GM06990 (cell line): ENCODE data around the gene ADAP1.
"Not testable (repeated sequence)": the region's sequence is repeated elsewhere in the genome, so short reads cannot be mapped to it uniquely, and the experiment has no call there.

Experiments used
- DNase-seq: peaks from one replicate; pipeline ENCODE4 v3.0.0-alpha.2; 2011; ENCODE audit not compliant: insufficient read length; ENCODE audit errors: extremely low read depth
- H3K27me3 ChIP-seq: replicated peaks from 2 replicates; pipeline ENCODE4 v1.6.0; 2011; ENCODE audit warnings: low read length; ENCODE audit not compliant: control insufficient read depth, insufficient read depth
- H3K36me3 ChIP-seq: 2 replicates; pipeline ENCODE4 v1.5.1; 2011; ENCODE audit warnings: low read length; ENCODE audit not compliant: control insufficient read depth, insufficient read depth
- H3K4me3 ChIP-seq: replicated peaks from 2 replicates; pipeline ENCODE4 v1.5.1; 2011; ENCODE audit warnings: low read depth, mild to moderate bottlenecking, control low read depth, low read length
- TF ChIP-seq, protein P1 (sequence below): IDR thresholded peaks from 2 replicates; pipeline ENCODE4 v1.5.1; 2011; ENCODE audit warnings: low read length, control low read depth, mild to moderate bottlenecking, inconsistent platforms; ENCODE audit not compliant: insufficient read depth, poor library complexity, severe bottlenecking

ADAP1 gene

DNA sequence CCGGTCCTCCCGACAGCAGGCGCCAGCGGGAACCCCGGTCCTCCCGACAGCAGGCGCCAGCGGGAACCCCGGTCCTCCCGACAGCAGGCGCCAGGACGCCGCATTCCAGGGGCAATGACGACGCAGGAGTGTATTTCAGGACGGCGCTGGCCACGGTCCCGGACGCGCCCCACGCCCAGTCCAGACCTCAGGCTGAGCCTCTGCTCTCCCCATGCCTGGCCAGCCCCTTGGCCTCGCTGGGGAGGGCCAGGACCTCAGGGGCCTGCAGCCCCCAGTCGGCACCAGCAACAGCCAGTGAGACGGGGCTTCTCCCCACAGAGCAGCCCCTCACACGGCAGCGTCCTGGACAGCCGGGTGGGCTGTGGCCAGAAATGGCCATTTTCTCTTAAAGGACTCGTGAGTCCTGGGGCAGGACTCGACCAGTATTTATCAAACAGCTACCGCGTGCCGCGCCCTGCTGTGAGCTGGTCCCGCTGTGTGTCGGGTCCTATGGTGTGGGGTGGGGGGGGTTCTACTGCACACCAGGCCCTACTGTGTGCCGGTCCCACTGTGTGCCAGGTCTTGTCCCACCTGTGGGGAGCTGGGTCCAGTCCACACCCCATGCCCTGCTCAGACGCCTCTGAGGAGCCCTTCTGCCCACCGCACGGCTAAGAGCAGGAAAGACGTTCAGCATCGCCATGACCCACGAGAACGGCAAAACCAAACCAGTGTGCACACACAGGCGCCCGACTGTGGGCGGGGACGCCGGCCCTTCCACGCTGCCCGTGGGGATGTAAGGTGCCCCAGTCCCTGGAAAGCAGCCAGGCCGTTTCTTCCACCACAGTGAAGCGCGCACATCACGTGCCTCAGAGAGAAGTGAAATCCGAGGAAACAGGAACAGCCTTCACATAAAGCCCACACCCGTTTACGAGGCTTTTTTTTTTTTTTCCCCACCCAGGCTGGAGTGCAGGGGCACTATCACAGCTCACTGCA lies 44.8 kb downstream of the ADAP1 start:
- no peaks in the 10 kb centered on the region for H3K27me3 ChIP-seq
- peak overlapping the region; percentile 34 for H3K4me3 ChIP-seq
- TF ChIP-seq, protein P1, sequence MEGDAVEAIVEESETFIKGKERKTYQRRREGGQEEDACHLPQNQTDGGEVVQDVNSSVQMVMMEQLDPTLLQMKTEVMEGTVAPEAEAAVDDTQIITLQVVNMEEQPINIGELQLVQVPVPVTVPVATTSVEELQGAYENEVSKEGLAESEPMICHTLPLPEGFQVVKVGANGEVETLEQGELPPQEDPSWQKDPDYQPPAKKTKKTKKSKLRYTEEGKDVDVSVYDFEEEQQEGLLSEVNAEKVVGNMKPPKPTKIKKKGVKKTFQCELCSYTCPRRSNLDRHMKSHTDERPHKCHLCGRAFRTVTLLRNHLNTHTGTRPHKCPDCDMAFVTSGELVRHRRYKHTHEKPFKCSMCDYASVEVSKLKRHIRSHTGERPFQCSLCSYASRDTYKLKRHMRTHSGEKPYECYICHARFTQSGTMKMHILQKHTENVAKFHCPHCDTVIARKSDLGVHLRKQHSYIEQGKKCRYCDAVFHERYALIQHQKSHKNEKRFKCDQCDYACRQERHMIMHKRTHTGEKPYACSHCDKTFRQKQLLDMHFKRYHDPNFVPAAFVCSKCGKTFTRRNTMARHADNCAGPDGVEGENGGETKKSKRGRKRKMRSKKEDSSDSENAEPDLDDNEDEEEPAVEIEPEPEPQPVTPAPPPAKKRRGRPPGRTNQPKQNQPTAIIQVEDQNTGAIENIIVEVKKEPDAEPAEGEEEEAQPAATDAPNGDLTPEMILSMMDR: no peak
- DNase-seq: peak; percentile 58
- peaks cover 1% of the 10 kb centered on the region for H3K36me3 ChIP-seq

DNA sequence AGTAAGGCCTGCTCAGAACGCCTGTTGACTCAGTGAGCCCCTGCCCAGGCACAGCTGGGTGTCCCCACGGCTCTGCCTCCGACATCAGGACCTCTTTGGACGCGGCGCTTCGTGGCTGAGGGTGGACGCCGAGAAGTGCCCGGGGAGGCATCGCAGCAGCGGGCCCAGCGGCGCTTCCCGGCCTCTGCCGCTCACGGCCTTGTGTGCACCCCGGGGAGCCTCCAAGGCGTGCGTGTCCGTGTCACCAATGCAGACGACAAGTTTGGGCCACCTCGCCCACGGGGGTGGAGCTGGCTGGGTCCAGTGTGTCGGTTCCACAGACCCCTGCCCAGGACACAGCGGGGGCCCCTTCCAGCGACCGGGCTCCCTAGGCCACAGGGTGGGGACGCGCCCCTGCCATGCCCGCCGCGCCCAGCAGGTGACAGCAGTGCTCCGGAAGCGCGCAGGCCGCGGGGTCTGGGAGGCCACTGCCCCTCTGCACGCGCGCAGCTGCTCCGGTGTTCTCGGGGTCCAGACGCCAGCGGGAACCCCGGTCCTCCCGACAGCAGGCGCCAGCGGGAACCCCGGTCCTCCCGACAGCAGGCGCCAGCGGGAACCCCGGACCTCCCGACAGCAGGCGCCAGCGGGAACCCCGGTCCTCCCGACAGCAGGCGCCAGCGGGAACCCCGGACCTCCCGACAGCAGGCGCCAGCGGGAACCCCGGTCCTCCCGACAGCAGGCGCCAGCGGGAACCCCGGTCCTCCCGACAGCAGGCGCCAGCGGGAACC lies 45.7 kb downstream of the ADAP1 start:
- DNase-seq: peak; percentile 79
- not testable (repeated sequence) for H3K36me3 ChIP-seq

DNA sequence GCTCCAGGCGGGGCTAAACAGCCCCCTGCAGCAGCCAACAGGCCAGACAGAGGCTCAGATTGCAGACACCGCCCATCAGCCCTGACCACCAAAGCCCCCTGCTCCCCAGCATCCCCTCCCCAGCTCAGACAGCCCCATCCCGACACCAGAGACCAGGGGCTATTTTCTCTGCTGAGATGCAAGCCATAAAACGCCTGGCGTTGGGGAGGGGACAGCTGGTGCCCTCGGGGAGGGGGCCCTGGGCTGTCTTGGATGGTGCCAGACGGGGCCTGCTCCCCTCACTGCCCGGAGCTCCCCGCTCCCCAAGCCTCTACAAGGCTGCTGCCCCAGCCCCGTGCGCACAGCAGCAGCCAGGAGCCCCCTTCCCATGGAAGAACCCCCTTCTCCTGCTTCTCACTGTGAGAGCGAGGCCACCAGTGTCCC lies 46.3 kb downstream of the ADAP1 start:
- Histone ChIP-seq H3K27me3 (no peaks in the 10 kb centered on the region), H3K36me3 (peaks cover 1% of the 10 kb centered on the region), H3K4me3 (no peak overlapping the region)
- DNase-seq: no peak
- TF ChIP-seq, protein P1: no peak

More for the DNA sequence above, 45.7 kb downstream of the ADAP1 start:
- peak overlapping the region; percentile 35; the same call in 1 of the 2 replicates for H3K4me3 ChIP-seq
- TF ChIP-seq, protein P1: peak; percentile 94
- not testable (repeated sequence) for H3K27me3 ChIP-seq

DNA sequence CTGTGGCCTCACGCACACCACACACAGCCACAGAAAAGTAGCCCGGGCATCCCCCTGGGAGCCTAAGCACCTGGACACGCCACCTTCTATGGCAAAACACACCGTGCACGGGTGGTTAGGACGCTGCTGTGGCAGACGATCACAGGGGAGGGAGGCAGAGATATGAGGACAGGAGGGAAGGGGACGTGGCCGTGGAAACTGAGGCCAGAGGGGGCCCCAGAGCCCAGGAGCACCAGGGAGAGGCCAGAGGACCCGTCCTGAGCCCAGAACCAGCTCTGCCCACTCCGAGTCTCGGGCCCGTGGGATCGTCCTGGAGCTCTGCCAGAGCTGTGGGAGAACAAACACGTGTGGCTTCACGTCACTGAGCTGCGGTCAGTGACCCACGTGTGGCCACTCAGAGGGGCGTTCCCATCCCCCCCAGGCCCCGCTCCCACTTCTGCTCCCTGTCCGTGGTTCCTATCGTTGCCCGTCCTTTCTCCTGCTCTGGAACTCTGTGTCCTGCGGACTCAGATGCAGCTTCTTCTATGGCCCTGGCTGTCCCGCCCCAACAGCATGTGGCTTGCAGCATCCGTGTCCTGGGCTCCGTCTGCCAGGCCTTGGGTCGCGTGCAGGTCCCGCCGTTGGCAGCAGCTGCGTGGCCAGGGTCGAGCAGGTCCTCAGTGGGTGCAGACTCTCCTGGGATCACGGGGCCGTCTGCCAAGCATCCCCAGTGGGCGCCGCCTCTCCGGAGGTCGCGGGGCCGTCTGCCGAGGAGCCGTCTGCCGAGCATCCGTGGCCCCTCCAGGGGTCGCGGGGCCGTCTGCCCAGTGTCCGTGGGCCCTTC lies 47.1 kb downstream of the ADAP1 start:
- Histone ChIP-seq H3K36me3 (peaks cover 1% of the 10 kb centered on the region), H3K27me3 (no peaks in the 10 kb centered on the region), H3K4me3 (no peak overlapping the region)
- peak; percentile 52 for DNase-seq
- TF ChIP-seq, protein P1: no peak

DNA sequence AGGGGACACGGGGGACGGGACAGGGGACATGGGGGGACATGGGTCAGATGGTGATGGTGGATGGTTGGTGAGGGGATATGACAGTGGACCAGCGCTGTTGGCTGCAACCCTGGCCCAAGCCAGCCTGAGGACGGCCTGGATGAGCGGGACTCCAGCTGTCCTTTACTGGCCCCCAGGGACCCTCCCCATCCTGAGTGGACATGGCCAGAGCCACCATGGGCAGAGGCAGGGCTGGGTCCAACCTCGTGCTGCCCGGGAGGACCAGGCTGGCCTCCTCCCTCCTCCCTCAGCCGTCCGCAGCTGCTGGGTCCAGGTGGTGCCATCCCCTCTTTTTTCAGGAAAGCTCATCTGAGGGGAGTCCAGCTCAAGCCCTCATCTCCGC lies 47.7 kb downstream of the ADAP1 start:
- Histone ChIP-seq H3K4me3 (no peak overlapping the region), H3K36me3 (peaks cover 1% of the 10 kb centered on the region), H3K27me3 (no peaks in the 10 kb centered on the region)
- DNase-seq: peak; percentile 63
- TF ChIP-seq, protein P1: no peak
